Activated CD4-positive, alpha-beta T cell treated with anti-CD3 and anti-CD28 coated beads, Interleukin-2, amount 10 ng/mL, durations not matched to agents 24 days and 14 days (primary cell): Measurements from ENCODE around the gene C6orf52. TPM values are rescaled to one million over a fixed set of nuclear protein-coding genes. Genes with fewer than 3 reads are reported as not detected.
"Not testable (repeated sequence)": the region's sequence is repeated elsewhere in the genome, so short reads cannot be mapped to it uniquely, and the experiment has no call there.

Experiments
- DNase-seq: peaks from one replicate; pipeline ENCODE4 v3.0.0; 2022
- H3K27ac Mint-ChIP-seq: one replicate; pipeline ENCODE4 v1.8.0; 2022; ENCODE audit warnings: mild to moderate bottlenecking, mixed read lengths
- H3K27me3 Mint-ChIP-seq: one replicate; pipeline ENCODE4 v1.8.0; 2022; ENCODE audit warnings: mixed read lengths
- H3K36me3 Mint-ChIP-seq: one replicate; pipeline ENCODE4 v1.8.0; 2022; ENCODE audit warnings: low read depth, mild to moderate bottlenecking, mixed read lengths
- H3K4me1 Mint-ChIP-seq: one replicate; pipeline ENCODE4 v1.8.0; 2021; ENCODE audit warnings: mixed read lengths
- H3K4me3 Mint-ChIP-seq: one replicate; pipeline ENCODE4 v1.8.0; 2022; ENCODE audit warnings: mild to moderate bottlenecking, moderate library complexity, mixed read lengths
- H3K9me3 Mint-ChIP-seq: one replicate; pipeline ENCODE4 v1.8.0; 2021; ENCODE audit warnings: mixed read lengths
- intact Hi-C: fragments of 100-400 bp; cut with micrococcal nuclease; formaldehyde crosslinking; loops from one replicate; pipeline ENCODE4 v1.15.1; 2023
- total RNA-seq: library from RNA; stranded (reverse); gene quantifications from 2 replicates; pipeline ENCODE4 v1.2.3, GENCODE V29; 2022

The C6orf52 gene
- total RNA-seq, 1 donor from 2014 or later: 3.0 TPM

DNA sequence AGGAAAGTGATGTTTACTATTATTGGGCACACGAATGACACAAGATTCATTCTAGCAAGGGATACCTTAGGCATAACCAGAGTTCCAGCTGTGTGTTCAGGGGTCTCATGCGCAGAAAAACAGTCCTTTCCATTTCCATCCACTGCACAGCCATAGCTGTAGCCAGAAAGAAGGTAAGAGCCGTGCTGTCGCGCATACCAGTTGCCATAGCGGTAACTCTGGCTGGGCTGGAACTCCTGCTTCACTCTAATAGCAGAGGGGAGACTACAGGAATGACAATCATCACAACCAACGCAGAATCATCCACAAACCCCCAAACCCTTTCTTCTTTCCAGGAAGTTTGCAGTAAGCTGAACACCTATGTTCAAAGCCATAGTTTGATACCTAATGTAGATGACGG, 7.5 kb downstream of the C6orf52 start:
- H3K9me3 Mint-ChIP-seq: no peaks in the 10 kb centered on the region
- H3K27me3 Mint-ChIP-seq: no peaks in the 10 kb centered on the region
- H3K36me3 Mint-ChIP-seq: no peaks in the 10 kb centered on the region
- DNase-seq: no peak
- intact Hi-C loops: no loop called here
- H3K4me3 Mint-ChIP-seq: no peak overlapping the region
- peaks cover 31% of the 10 kb centered on the region for H3K4me1 Mint-ChIP-seq
- no peak overlapping the region for H3K27ac Mint-ChIP-seq

- no peak for DNase-seq
- H3K4me1 Mint-ChIP-seq: peaks cover 29% of the 10 kb centered on the region
- no peak overlapping the region for H3K27ac Mint-ChIP-seq
- no peak overlapping the region for H3K4me3 Mint-ChIP-seq
- intact Hi-C loops: loop anchor here (1.0 kb wide), 1 partner anchor 9 kb away; the partner anchor contains the start of genes C6orf52 and PAK1IP1
- no peaks in the 10 kb centered on the region for H3K27me3 Mint-ChIP-seq
- H3K9me3 Mint-ChIP-seq: no peaks in the 10 kb centered on the region
- no peaks in the 10 kb centered on the region for H3K36me3 Mint-ChIP-seq
These were observed 9.1 kb downstream of the C6orf52 start for GRCh38 chr6:10685092-10685915.

DNA sequence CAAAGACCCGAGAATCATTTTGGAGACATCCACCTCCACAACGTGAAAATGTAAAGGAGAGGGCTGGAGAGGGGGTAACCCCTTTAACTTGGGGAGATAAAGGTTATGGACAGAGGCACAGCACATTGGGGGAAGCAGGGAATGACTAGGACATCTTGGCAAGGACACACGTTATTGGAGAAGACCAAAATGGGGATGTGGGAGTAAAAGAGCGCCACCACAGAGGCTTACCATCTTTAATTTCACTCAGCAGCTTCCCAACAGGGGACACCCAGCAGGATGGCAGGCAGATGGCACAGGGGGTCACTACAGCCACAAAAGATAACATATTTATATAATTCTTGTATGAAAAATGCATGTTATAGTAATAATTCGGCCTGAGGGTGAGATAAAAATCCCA, 9.8 kb downstream of the C6orf52 start:
- no peak for DNase-seq
- intact Hi-C loops: loop anchor here (1.0 kb wide), 1 partner anchor 10 kb away; the partner anchor contains the start of genes C6orf52 and PAK1IP1
- Mint-ChIP-seq H3K27ac (no peak overlapping the region), H3K36me3 (no peaks in the 10 kb centered on the region), H3K4me1 (peaks cover 29% of the 10 kb centered on the region), H3K4me3 (no peak overlapping the region), H3K9me3 (no peaks in the 10 kb centered on the region), H3K27me3 (no peaks in the 10 kb centered on the region)

DNA sequence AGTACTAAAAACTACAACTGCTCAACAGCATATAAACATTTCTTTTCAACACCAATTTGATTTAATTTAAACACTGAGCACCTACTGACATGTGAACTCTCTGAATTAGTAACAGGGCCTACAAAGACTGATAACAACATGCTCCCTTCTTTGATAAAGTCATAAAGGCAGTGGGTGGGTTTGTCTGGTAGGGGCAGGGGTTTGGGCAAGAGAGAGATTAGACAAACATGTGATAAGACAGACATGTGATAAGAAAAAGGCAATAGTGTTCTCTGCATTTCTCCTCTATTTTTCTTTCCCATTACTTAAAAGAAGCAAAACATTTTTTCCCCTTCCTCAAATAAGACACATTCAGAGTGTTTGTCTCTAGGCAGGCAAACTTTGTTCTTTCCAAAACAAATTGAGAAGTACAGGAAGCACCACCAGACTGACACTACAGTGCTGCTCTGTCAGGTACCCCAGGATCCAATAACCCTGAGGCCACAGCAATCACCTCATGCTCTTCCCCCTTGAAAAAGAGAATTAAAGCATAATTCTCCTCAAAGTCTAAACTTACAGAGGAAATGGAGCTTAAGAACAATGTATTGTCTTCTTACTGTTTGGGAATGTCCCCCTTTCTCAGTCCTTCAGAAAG, 11.9 kb downstream of the C6orf52 start:
- intact Hi-C loops: no loop called here

GRCh38 chr6:10681795-10682194, 12.6 kb downstream of the C6orf52 start:
- Mint-ChIP-seq H3K27me3 (no peaks in the 10 kb centered on the region), H3K27ac (no peak overlapping the region), H3K9me3 (peaks cover 2% of the 10 kb centered on the region), H3K4me1 (peaks cover 29% of the 10 kb centered on the region), H3K4me3 (no peak overlapping the region), H3K36me3 (no peaks in the 10 kb centered on the region)
- intact Hi-C loops: no loop called here
- DNase-seq: no peak

More for the DNA sequence above, 11.9 kb downstream of the C6orf52 start:
- DNase-seq: no peak
- Mint-ChIP-seq H3K4me1 (peaks cover 29% of the 10 kb centered on the region), H3K36me3 (no peaks in the 10 kb centered on the region), H3K27ac (peak overlapping the region; percentile 36), H3K9me3 (no peaks in the 10 kb centered on the region), H3K4me3 (no peak overlapping the region), H3K27me3 (no peaks in the 10 kb centered on the region)

GRCh38 chr6:10678456-10678855, 16.0 kb downstream of the C6orf52 start:
- Mint-ChIP-seq H3K9me3 (peaks cover 13% of the 10 kb centered on the region), H3K4me1 (peaks cover 10% of the 10 kb centered on the region), H3K36me3 (no peaks in the 10 kb centered on the region), H3K27me3 (peaks cover 4% of the 10 kb centered on the region), H3K4me3 (no peak overlapping the region), H3K27ac (no peak overlapping the region)
- DNase-seq: no peak
- intact Hi-C loops: no loop called here

DNA sequence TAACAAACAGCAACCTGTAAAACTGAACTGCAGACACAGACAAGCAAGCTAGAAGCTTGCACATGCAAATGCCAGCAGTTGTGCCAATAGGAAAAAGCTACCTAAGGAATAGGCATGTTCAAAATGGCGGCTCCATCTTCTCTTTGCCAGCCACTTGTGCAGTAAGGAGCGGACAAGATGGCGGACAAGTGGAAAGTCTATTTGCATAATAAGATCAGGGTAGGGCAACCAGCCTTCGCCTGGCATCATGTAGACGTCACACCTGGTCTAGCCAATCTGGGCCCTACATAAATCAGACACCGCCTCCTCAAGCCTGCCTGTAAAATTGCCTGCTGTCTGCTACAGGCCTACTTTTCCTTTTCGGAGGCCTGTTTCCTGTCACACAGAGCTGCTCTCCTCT, 18.0 kb downstream of the C6orf52 start:
- no peak overlapping the region for H3K27ac Mint-ChIP-seq
- intact Hi-C loops: no loop called here
- no peak overlapping the region for H3K4me3 Mint-ChIP-seq
- H3K9me3 Mint-ChIP-seq: peaks cover 13% of the 10 kb centered on the region
- no peaks in the 10 kb centered on the region for H3K36me3 Mint-ChIP-seq
- no peaks in the 10 kb centered on the region for H3K4me1 Mint-ChIP-seq
- H3K27me3 Mint-ChIP-seq: peaks cover 10% of the 10 kb centered on the region
- no peak for DNase-seq

DNA sequence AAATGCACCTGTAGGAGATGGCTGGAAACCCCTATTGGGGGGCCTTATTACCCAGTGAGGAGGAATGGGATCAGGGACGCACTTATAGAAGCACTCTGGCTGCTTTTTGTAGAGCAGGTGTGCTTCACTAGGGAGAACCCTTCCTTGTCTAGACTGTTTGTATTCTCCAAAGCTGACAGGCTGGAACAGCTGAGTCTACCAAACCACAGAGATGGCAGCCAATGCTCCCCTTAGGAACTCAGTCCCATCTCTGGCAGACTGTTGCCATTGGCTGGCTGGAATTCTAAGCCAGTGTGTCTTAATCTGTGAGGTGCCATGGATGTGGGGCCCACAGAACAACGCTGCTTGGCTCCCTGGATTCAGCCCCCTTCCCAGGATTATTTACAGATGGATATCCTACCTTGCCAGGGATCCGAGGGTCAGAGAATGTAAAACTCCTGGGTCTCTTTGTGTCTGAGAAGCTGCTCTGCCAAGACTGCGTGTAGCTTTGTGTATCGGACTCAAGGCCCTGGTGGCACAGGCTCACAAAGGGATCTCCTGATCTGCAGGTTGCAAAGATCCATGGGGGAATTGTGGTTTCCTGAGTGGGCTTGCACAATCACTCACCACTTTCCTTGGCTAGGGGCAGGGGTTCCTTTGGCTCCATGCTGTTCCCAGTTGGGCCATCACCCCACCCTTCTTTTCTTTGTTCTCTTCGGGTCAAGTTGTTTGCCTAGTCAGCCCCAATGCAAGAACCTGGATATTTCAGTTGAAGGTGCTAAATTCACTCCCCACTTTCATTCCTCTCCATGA, 26.1 kb downstream of the C6orf52 start:
- DNase-seq: no peak
- H3K9me3 Mint-ChIP-seq: peaks cover 16% of the 10 kb centered on the region
- H3K27ac Mint-ChIP-seq: no peak overlapping the region
- H3K4me1 Mint-ChIP-seq: peaks cover 2% of the 10 kb centered on the region
- no peaks in the 10 kb centered on the region for H3K36me3 Mint-ChIP-seq
- intact Hi-C loops: no loop called here
- H3K4me3 Mint-ChIP-seq: no peak overlapping the region
- peaks cover 31% of the 10 kb centered on the region for H3K27me3 Mint-ChIP-seq

DNA sequence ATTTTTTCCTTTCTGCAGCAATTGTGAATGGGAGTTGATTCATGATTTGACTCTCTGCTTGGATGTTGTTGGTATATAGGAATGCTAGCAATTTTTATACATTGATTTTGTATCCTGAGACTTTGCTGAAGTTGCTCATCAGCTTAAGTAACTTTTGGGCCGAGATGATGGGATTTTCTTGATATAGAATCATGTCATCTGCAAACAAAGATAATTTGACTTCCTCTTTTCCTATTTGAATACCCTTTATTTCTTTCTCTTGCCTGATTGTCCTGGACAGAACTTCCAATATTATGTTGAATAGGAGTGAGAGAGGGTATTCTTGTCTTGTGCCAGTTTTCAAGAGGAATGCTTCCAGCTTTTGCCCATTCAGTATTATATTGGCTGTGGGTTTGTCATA, 28.8 kb downstream of the C6orf52 start:
- DNase-seq, H3K36me3 Mint-ChIP-seq, intact Hi-C loops, H3K4me3 Mint-ChIP-seq, H3K4me1 Mint-ChIP-seq, H3K27ac Mint-ChIP-seq: not testable (repeated sequence)
- H3K27me3 Mint-ChIP-seq: peaks cover 25% of the 10 kb centered on the region
- peaks cover 19% of the 10 kb centered on the region for H3K9me3 Mint-ChIP-seq

- Mint-ChIP-seq H3K4me1 (peaks cover 4% of the 10 kb centered on the region), H3K27me3 (peaks cover 27% of the 10 kb centered on the region), H3K36me3 (no peaks in the 10 kb centered on the region), H3K9me3 (peaks cover 19% of the 10 kb centered on the region), H3K4me3 (no peak overlapping the region), H3K27ac (no peak overlapping the region)
- no peak for DNase-seq
- intact Hi-C loops: no loop called here
These were observed 31.7 kb downstream of the C6orf52 start for GRCh38 chr6:10662742-10663141.

- peaks cover 19% of the 10 kb centered on the region for H3K9me3 Mint-ChIP-seq
- no peak overlapping the region for H3K27ac Mint-ChIP-seq
- intact Hi-C loops: no loop called here
- H3K36me3 Mint-ChIP-seq: no peaks in the 10 kb centered on the region
- H3K27me3 Mint-ChIP-seq: peaks cover 25% of the 10 kb centered on the region
- H3K4me1 Mint-ChIP-seq: peaks cover 4% of the 10 kb centered on the region
- no peak for DNase-seq
- H3K4me3 Mint-ChIP-seq: no peak overlapping the region
These were observed 32.2 kb downstream of the C6orf52 start for GRCh38 chr6:10662207-10662606.

- H3K4me3 Mint-ChIP-seq, H3K36me3 Mint-ChIP-seq, DNase-seq, H3K4me1 Mint-ChIP-seq, intact Hi-C loops, H3K27ac Mint-ChIP-seq: not testable (repeated sequence)
- H3K27me3 Mint-ChIP-seq: peaks cover 13% of the 10 kb centered on the region
- H3K9me3 Mint-ChIP-seq: peaks cover 10% of the 10 kb centered on the region
These were observed 33.8 kb downstream of the C6orf52 start for GRCh38 chr6:10660431-10661191.

DNA sequence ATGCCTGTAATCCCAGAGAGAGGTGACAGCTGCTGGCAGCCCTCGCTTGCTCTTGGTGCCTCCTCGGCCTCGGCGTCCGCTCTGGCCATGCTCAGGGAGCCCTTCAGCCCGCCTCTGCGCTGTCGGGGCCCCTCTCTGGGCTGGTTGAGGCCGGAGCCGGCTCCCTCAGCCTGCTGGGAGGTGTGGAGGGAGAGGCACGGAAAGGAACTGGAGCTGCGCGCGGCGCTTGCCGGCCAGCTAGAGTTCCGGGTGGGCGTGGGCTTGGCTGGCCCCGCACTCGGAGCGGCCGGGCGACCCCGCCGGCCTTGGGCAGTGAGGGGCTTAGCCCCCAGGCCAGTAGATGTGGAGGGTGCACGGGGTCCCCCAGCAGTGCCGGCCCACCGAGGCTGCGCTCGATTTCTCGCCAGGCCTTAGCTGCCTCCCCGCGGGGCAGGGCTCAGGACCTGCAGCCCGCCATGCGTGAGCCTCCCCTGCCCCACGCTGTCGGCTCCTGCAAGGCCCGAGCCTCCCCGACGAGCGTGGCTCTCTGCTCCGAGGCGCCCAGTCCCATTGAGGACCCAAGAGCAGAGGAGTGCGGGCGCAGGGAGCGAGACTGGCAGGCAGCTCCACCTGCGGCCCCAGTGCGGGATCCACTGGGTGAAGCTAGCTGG, 34.6 kb downstream of the C6orf52 start:
- H3K27ac Mint-ChIP-seq: no peak overlapping the region
- no peaks in the 10 kb centered on the region for H3K36me3 Mint-ChIP-seq
- H3K4me1 Mint-ChIP-seq: peaks cover 16% of the 10 kb centered on the region
- intact Hi-C loops: loop anchor here (5.0 to 10.0 kb wide), 3 partner anchors 133 to 177 kb away; partner anchors contain the start of gene MAK
- H3K27me3 Mint-ChIP-seq: peaks cover 19% of the 10 kb centered on the region
- H3K4me3 Mint-ChIP-seq: no peak overlapping the region
- DNase-seq: no peak
- H3K9me3 Mint-ChIP-seq: peaks cover 10% of the 10 kb centered on the region
